HepG2 (cell line): ENCODE data around the gene TAF9B. TPM values are rescaled to one million over a fixed set of nuclear protein-coding genes. Genes with fewer than 3 reads are reported as not detected.

Source experiments
- CREB1 ChIP-seq, 2 experiments: fragments of 450-650 bp in 1 of 2; IDR thresholded peaks; 2 replicates each; pipeline ENCODE4 v1.6.1; 2016 to 2017; ENCODE audit warnings: control low read depth in 1 of 2, mild to moderate bottlenecking in 1 of 2, missing compliant biosample characterization in 1 of 2, missing genetic modification characterization in 1 of 2
- FOXO1 ChIP-seq: sonication (generic); formaldehyde crosslinking; IDR thresholded peaks from 2 replicates; pipeline ENCODE4 v1.4.0; 2020; ENCODE audit warnings: missing genetic modification reagents
- HDAC1 ChIP-seq: sonication (generic); formaldehyde crosslinking; IDR thresholded peaks from 2 replicates; pipeline ENCODE4 v1.5.1; 2020; ENCODE audit warnings: mild to moderate bottlenecking, missing genetic modification reagents
- KDM4B ChIP-seq: sonication (generic); formaldehyde crosslinking; IDR thresholded peaks from 2 replicates; pipeline ENCODE4 v1.4.0; 2020; ENCODE audit warnings: missing genetic modification reagents
- KLF16 ChIP-seq, 2 experiments: sonication (generic) in 1 of 2; formaldehyde crosslinking in 1 of 2; IDR thresholded peaks; 2 replicates each; pipeline versions ENCODE4 v1.6.1 to v1.8.0; 2016 to 2023; ENCODE audit warnings: missing genetic modification reagents in 2 of 2, missing compliant biosample characterization in 1 of 2
- PPARG ChIP-seq: conservative IDR thresholded peaks from 2 replicates; pipeline ENCODE4 v1.6.1; 2016; ENCODE audit warnings: missing biosample characterization, missing genetic modification reagents
- SKI ChIP-seq: fragments of 450-650 bp; IDR thresholded peaks from one replicate; pipeline ENCODE4 v1.6.1; 2018; ENCODE audit warnings: mild to moderate bottlenecking; ENCODE audit not compliant: partially characterized antibody
- TFDP1 ChIP-seq: IDR thresholded peaks from 2 replicates; pipeline ENCODE4 v1.6.1; 2016; ENCODE audit warnings: missing compliant biosample characterization, missing genetic modification reagents, borderline replicate concordance
- UBTF ChIP-seq: sonication (generic); formaldehyde crosslinking; IDR thresholded peaks from 2 replicates; pipeline ENCODE4 v1.4.0; 2020; ENCODE audit warnings: mild to moderate bottlenecking, missing genetic modification reagents
- ZNF121 ChIP-seq: sonication (generic); formaldehyde crosslinking; IDR thresholded peaks from 2 replicates; pipeline ENCODE4 v1.5.0; 2020; ENCODE audit warnings: mild to moderate bottlenecking, missing genetic modification reagents
- ZNF232 ChIP-seq: sonication (generic); formaldehyde crosslinking; IDR thresholded peaks from 2 replicates; pipeline ENCODE4 v1.4.0; 2020; ENCODE audit warnings: missing genetic modification reagents, borderline replicate concordance
- ZNF264 ChIP-seq: sonication (generic); formaldehyde crosslinking; IDR thresholded peaks from 2 replicates; pipeline ENCODE4 v1.4.0; 2020; ENCODE audit warnings: missing genetic modification reagents
- ZNF576 ChIP-seq: sonication (generic); formaldehyde crosslinking; IDR thresholded peaks from 2 replicates; pipeline ENCODE4 v1.4.0; 2020; ENCODE audit warnings: mild to moderate bottlenecking, missing genetic modification reagents
- ZNF629 ChIP-seq: sonication (generic); formaldehyde crosslinking; conservative IDR thresholded peaks from 2 replicates; pipeline ENCODE4 v1.5.0; 2020; ENCODE audit warnings: missing genetic modification reagents
- ZNF660 ChIP-seq: sonication (generic); formaldehyde crosslinking; IDR thresholded peaks from 2 replicates; pipeline ENCODE4 v1.5.1; 2020; ENCODE audit warnings: mild to moderate bottlenecking, low read depth, missing genetic modification reagents, borderline replicate concordance
- ZNF672 ChIP-seq: sonication (generic); formaldehyde crosslinking; IDR thresholded peaks from 2 replicates; pipeline ENCODE4 v1.8.1; 2022; ENCODE audit warnings: missing genetic modification reagents
- ZNF766 ChIP-seq: sonication (generic); formaldehyde crosslinking; IDR thresholded peaks from 2 replicates; pipeline ENCODE4 v1.5.0; 2020; ENCODE audit warnings: missing genetic modification reagents, borderline replicate concordance
- ZSCAN29 ChIP-seq: sonication (generic); formaldehyde crosslinking; conservative IDR thresholded peaks from 2 replicates; pipeline ENCODE4 v1.4.0; 2020; ENCODE audit warnings: mild to moderate bottlenecking, missing genetic modification reagents
- polyA plus RNA-seq, 8 experiments: library from polyadenylated mRNA; depleted of rRNA in 3 of 8; stranded (reverse) in 7 of 8; unstranded in 1 of 8; fragments of >200 nt; fragmentation: Illumina TruSeq in 4 of 8; extraction: Trizol in 4 of 8; gene quantifications; 2 replicates each; pipeline versions ENCODE4 v1.2.1 to v1.2.3, GENCODE V29; 2011 to 2016; ENCODE audit warnings: low read depth in 4 of 8, missing spikeins in 1 of 8, mixed read lengths in 1 of 8; ENCODE audit not compliant: insufficient read depth in 1 of 8
- total RNA-seq, 5 experiments: library from RNA; depleted of rRNA; stranded (reverse); fragments of >200 nt; fragmentation: Illumina TruSeq; extraction: Trizol; gene quantifications; 2 replicates each; pipeline ENCODE4 v1.2.3, GENCODE V29; 2016; ENCODE audit warnings: low read depth in 1 of 5
- TF ChIP-seq, protein P1 (sequence below), 2 experiments: sonication (generic) in 1 of 2; formaldehyde crosslinking in 1 of 2; IDR thresholded peaks; 2 replicates each; pipeline versions ENCODE4 v1.6.1 to v1.9.0; 2014 to 2022; ENCODE audit warnings: antibody characterized with exemption in 1 of 2, borderline replicate concordance in 1 of 2, inconsistent platforms in 1 of 2, low read depth in 1 of 2, missing genetic modification reagents in 1 of 2

Gene TAF9B
- total and polyA plus RNA-seq, 2 of the 13 experiments (the other 11 are each of a cell fraction or from before 2014, with no cell fraction given): 10.8 to 15.2 TPM

GRCh38 chrX:78103623-78104446 is 35.6 kb downstream of the TAF9B start, which contains the start of gene PGK1 (continued):
- TF ChIP-seq, protein P1, sequence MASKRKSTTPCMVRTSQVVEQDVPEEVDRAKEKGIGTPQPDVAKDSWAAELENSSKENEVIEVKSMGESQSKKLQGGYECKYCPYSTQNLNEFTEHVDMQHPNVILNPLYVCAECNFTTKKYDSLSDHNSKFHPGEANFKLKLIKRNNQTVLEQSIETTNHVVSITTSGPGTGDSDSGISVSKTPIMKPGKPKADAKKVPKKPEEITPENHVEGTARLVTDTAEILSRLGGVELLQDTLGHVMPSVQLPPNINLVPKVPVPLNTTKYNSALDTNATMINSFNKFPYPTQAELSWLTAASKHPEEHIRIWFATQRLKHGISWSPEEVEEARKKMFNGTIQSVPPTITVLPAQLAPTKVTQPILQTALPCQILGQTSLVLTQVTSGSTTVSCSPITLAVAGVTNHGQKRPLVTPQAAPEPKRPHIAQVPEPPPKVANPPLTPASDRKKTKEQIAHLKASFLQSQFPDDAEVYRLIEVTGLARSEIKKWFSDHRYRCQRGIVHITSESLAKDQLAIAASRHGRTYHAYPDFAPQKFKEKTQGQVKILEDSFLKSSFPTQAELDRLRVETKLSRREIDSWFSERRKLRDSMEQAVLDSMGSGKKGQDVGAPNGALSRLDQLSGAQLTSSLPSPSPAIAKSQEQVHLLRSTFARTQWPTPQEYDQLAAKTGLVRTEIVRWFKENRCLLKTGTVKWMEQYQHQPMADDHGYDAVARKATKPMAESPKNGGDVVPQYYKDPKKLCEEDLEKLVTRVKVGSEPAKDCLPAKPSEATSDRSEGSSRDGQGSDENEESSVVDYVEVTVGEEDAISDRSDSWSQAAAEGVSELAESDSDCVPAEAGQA (IDR thresholded peaks at IDR 0.05; ENCODE audit: low read depth): no peak
- TF ChIP-seq, protein P1 (CRISPR knock-in tag; IDR thresholded peaks at IDR 0.05; ENCODE audit: borderline replicate concordance): no peak
- TF ChIP-seq TFDP1 (peak; percentile 77; the same call in 1 of the 2 replicates), FOXO1 (CRISPR knock-in tag) (peak; percentile 35; the same call in 1 of the 2 replicates), UBTF (CRISPR knock-in tag) (no peak), ZNF264 (CRISPR knock-in tag) (0 out of 2 replicates have a peak, but pooled peaks have one; percentile 52), ZSCAN29 (peak; percentile 81; the same call in 1 of the 2 replicates), ZNF629 (CRISPR knock-in tag) (peak; percentile 16; the same call in 1 of the 2 replicates), PPARG (no peak), HDAC1 (CRISPR knock-in tag) (peak; percentile 77), CREB1 (IDR thresholded peaks at IDR 0.05) (peak; percentile 81), CREB1 (CRISPR knock-in tag; IDR thresholded peaks at IDR 0.05) (peak; percentile 81), KLF16 (CRISPR knock-in tag; IDR thresholded peaks at IDR 0.05) (peak in 1 of 2 experiments; percentile 76; a peak in 1 of 4 replicates), ZNF672 (CRISPR knock-in tag) (no peak), ZNF121 (CRISPR knock-in tag) (no peak), ZNF232 (CRISPR knock-in tag) (peak; percentile 58; the same call in 1 of the 2 replicates), KDM4B (CRISPR knock-in tag) (no peak), ZNF576 (CRISPR knock-in tag) (no peak), SKI (no peak), ZNF660 (no peak), ZNF766 (CRISPR knock-in tag) (peak; percentile 67; the same call in 1 of the 2 replicates)
